DMS79 (cell line): ENCODE measurements around the gene CEL.
"Not testable (repeated sequence)": the region's sequence is repeated elsewhere in the genome, so short reads cannot be mapped to it uniquely, and the experiment has no call there.

Experiments
- DNase-seq: peaks from one replicate; lab custom pipeline; 2025; lab: John Stamatoyannopoulos, UW

Gene CEL

GRCh38 chr9:133046900-133047295 is 14.9 kb upstream of the CEL start:
- DNase-seq: no peak

- no peak for DNase-seq
These were observed 13.2 kb upstream of the CEL start for GRCh38 chr9:133048595-133048994.

DNA sequence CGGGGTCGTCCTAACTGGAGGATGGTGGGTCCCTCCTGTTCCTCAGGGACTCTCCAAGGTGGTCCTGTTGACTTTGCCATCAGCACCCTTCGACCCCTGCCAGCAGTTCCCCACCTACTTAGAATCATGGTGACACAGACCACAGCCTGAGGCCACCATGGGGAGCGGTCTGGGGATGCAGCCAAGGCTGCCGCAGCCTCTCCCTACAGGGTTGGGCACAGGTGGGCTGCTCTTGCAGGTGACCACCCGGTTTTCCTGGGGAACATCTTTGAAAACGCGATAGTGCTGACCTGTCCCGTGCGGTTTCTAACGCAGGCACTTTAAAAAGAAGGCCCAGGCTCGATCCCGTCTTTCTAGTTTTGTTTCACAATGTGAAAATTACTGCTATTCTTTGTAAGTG is 12.7 kb upstream of the CEL start:
- no peak for DNase-seq

DNA sequence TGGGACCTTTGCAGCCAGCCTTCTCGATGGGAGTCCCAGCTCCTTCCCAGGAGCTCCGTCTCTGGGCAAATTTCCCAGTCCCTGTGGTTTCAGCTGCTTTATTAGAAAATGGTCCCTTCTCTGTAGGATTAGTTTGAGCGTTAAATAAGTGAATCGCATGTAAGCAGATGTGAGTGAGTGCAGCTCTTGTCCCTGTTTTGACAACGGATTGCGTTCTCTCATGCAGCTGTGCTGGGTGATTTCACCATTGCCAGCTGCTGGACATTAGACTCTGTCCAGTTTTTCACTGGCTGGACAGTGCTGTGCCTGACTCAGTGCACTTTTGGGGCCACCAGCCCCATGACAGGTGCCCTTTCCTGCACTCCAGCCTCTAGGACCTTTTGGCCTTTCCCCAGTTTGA is 11.6 kb upstream of the CEL start:
- DNase-seq: peak; percentile 88

- no peak for DNase-seq
These were observed 11.0 kb upstream of the CEL start for GRCh38 chr9:133050781-133051180.

GRCh38 chr9:133051281-133051900 is 10.4 kb upstream of the CEL start:
- no peak for DNase-seq

DNA sequence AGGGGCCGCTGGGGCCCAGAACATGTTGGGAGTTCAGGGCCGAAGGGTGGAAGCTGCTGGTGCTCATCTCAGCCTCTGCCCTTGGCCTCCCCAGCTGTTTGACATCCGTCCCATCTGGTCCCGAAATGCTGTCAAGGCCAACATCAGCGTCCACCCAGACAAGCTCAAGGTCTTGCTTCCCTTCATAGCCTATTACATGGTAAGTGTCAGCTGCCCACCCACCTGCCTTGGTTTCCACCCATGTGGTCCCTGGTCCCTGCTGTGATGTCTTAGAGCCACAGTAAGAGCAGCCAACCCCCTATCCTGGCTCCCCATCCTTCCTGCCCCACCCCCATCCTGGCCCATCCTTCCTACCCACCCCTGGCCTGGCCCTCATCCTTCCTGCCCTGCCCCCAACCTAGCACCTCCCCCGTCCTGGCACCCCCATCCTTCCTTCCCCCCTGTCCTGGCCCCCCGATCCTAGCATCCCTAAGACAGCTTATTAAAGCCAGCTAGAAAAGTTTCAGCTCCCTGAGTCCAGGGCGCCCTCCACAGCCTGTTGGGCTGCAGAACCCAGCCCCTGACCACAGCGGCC is 9.7 kb upstream of the CEL start:
- no peak for DNase-seq

GRCh38 chr9:133054194-133054890 is 7.4 kb upstream of the CEL start:
- DNase-seq: no peak

- no peak for DNase-seq
These were observed 6.8 kb upstream of the CEL start for GRCh38 chr9:133054966-133055365.

- DNase-seq: no peak
These were observed 5.9 kb upstream of the CEL start for GRCh38 chr9:133055788-133056420.

GRCh38 chr9:133056533-133056932 is 5.2 kb upstream of the CEL start:
- DNase-seq: no peak

- DNase-seq: no peak
These were observed 4.8 kb upstream of the CEL start for GRCh38 chr9:133057006-133057405.

- no peak for DNase-seq
These were observed 4.2 kb upstream of the CEL start for GRCh38 chr9:133057553-133057952.

DNA sequence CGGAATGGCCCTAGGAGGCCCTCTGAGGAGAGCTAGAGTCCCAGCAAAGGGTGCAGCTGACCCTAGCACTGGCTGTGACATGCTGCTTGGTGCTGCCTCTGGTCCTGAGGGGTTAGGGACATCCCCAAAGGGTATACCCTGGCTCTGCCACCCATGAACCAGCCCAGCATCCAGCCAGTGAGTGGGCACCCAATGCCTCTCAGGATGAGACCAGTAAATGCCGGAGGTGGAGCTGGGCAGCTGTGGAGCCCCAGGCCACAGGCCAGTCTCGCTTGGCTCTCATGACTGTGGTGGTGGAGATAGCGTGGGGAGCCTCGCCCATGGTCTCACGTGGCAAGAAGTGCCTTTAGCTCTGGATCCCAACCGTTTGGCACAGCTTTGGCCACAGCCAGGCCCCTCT is 3.7 kb upstream of the CEL start:
- no peak for DNase-seq

- no peak for DNase-seq
These were observed 3.0 kb upstream of the CEL start for GRCh38 chr9:133058550-133059320.

- DNase-seq: no peak
These were observed 2.2 kb upstream of the CEL start for GRCh38 chr9:133059623-133060022.

- no peak for DNase-seq
These were observed 1.4 kb upstream of the CEL start for GRCh38 chr9:133060417-133060841.

GRCh38 chr9:133061019-133061763 is 590 bp upstream of the CEL start:
- not testable (repeated sequence) for DNase-seq

- DNase-seq: not testable (repeated sequence)
These were observed 788 bp downstream of the CEL start for GRCh38 chr9:133062569-133062968.

DNA sequence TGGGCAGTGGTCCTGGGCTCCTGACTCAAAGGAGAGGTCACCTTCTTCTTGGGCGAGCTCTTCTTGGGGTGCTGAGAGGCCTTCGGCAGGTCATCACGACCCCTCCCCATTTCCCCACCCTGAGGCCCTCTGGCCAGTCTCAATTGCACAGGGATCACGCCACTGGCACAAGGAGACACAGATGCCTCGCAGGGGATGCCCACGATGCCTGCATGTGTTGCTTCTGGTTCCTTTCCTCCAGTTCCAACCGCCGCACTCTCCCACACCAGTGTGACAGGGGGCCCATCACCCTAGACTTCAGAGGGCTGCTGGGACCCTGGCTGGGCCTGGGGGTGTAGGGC is 1.3 kb downstream of the CEL start:
- DNase-seq: no peak

GRCh38 chr9:133063500-133064231 is 1.9 kb downstream of the CEL start:
- no peak for DNase-seq
